GM19023 (cell line): Measurements from ENCODE around the gene NTNG1.

Experiments used
- ATAC-seq: cut with Tn5 transposase; IDR thresholded peaks from one replicate; pipeline ENCODE4 v1.9.1; 2021; ENCODE audit warnings: mild to moderate bottlenecking, moderate library complexity; ENCODE audit not compliant: unreplicated experiment

NTNG1 gene

DNA sequence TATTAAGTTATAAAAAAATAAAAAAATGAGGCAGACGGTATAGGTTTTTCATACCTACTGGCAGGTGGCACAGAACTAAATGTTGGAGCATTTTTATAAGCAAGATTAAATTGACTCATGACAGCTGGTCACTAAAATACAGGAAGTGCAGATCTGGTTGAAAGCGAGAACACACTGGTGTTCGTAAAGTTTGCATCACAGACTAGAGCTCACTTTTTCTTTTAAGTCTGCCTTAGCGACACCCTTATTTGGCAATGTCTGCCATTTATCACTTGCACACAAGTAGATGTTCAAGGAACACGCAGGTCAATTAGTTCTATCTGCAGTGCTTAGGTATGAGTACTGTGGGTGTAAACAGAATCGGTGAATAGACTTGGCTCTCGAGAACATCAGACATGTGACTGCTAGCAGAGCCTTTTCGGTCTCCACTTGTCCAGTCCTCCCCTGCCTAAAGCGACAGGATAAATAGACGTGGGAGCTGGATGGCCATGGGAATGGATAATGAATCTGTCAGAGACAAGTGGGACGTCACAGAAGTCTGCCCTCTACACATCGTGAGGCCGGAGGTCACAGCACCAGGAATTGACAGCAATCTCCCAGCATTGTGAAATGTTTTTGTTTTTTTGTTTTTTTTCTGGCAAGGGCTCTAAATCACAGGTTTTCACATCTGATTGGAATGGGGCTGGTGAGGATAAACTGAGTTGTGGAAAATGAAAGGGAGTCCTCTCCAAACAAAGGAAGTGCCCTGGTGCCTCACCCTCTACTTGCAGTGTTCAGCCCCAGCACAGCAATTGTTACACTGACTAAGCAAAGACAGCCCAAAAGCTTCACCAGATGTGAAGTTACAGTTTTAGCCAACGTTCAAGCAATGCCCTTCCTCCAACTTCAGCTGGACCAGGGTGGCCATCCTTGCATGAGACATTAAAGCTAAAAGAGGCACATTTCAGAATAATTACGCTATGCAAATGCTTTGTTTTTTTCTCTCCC, 248.9 kb downstream of the NTNG1 start:
- ATAC-seq = peak; percentile 78

DNA sequence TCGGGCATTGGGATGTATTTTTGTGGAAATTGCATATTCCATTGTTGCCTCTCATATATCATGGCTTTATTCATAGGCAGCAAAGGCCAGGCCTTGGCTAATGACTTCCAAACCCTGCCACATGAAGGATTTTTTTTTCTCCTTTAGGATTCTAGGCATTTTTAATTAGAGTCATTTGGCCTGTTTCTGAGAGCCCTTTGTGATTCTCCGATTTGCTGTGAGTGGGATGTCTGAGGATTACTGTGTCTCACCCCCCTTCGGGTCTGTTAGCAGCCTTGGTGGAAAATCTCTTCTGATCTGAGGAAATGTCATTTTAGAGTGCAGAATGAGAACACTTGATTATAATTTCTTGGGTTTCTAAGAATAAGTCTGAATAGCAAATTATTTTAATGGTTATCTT, 253.5 kb downstream of the NTNG1 start:
- no peak for ATAC-seq

DNA sequence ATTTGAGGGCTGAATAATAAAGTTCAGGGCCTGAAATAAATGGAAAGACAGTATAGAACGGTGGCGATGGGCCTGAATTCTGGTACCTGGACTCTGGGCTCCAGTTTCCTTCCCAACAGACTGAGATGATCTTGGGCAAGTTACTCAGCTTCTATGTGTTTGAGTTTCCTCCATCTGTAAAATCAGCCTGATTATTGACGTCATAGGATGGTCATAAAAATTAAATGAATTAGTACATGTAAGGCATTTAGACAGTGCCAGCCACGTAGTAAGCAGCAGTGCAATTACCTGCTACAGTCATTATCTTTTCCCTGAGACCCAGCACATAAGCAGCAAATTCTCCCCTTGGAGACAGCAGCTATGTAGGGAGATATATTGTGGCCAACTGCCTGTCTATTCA, 260.9 kb downstream of the NTNG1 start:
- ATAC-seq = no peak

DNA sequence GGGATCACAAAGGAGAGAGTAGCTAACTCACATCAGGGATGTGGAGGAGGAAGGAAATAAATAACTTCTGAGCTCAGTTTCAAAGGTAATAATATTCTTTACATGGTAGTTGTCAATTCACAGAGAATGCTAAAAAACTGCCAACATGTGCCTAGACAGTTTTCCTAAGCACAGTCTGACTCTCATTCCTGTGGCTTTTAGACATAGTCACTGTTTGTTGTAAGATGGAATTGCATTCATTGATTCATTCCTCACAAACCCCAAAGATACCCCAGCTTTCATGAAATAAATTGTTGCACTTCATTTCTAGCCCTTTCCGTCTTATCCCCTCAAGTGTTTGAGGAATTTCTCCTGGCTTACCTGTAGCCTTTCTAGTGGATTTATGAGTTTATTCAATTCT, 263.9 kb downstream of the NTNG1 start:
- ATAC-seq = no peak

DNA sequence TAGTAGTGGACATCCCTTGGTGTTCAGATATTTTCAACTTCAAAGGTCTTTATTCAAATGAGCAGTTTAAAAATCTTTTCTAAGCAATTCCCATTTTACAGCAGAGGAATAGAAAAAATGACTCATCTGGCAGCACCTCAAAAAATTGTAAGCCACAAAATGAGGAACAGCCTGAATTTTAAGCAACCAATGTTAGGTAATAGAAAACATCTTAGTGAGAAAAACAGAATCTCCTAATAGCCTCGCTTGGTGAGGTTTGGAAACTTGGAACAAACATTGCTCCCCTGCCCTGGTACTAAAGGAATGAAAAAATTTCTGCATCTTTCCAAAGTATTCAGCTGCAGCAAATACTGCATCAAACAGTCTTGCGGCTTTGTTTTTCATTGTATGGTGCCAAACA, 264.4 kb downstream of the NTNG1 start:
- ATAC-seq = no peak

DNA sequence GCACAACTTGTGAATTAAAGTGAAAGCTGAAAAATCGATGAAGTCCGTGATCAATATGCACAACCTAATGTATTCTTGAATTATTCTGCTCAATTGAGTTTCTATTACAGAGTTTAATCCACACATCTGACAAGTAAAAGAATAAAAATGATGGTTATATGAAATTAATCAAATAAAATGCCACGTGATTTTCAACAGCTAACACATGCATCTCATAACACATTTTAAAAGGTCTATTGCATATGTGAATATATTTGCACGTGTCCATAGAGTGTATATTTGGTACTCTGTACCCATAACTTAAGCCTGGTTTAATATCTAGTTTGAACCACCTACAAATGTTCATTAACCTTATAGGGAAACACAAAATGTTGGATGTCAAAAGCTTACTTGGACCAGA, 266.2 kb downstream of the NTNG1 start:
- no peak for ATAC-seq

DNA sequence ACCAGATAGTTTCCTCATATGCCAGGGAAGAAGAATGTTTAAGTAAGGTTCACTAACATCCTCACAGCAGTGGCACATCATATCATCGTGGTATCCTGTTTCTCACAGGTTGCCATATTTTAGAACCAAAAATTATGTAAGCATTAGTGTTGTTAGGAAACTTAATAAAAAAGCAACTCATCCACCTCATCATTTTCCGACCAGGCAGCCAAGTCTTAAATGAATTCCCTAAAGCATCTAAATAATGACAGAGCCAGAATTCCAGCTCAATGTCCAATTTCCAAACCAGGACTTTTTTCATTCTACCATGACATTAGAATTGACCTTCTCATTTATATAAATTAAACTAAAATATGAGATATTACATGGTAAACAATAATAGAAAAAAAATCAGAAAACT, 272.7 kb downstream of the NTNG1 start:
- ATAC-seq = no peak

DNA sequence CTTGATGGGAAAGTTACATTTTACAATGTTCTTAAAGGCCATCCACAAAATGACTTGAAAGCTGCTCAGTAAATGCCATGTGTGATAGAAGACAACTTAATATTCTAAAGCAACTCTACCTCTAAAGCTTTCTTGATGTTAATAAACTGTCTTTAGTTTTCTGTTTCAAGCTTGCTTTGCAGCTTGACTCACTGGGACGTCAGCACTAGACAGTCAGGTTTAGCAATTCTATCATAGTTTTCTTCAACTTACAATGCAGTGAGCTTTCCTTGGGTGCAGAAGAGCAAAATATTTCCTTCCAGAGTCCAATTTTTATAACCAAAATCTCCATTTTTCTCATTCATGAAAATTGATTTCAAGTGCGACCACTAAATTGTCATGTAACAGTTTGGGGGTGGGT, 273.1 kb downstream of the NTNG1 start:
- ATAC-seq = no peak

DNA sequence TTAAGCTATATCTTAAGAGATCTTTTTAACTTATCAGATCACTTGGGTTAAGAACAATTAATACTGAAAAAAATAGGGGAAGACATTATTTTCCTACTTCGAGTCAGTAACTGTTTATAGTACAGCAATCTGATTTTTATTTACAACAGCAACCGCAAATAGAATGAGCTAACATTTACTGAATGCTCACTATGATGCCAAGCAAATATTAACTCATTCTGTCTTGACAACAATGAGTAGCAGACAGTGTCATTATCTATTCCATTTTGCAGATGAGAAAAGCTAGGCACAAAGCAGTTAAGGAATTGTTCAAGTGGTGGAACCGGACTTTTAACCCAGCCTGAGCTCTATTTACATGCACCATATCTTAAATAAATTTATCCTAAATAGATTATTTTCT, 273.7 kb downstream of the NTNG1 start:
- ATAC-seq = no peak

DNA sequence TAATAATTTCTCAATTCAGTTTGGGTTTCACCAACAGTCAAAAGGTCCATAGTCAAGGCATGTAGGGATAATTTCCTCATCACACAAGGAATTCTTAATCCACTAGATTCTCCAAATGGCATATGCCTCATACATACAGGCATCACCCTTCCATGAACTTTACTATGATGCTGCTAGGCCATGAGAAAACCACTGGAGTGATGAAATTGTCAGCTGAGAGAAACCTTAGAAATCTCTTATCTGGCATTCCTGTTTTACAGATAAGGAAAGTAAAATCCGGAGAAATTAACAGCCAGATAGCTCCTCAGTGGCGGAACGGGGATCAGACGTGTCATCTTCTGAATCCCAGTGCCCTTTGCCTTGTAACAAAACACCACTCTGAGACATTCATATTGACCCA, 274.4 kb downstream of the NTNG1 start:
- ATAC-seq = no peak

DNA sequence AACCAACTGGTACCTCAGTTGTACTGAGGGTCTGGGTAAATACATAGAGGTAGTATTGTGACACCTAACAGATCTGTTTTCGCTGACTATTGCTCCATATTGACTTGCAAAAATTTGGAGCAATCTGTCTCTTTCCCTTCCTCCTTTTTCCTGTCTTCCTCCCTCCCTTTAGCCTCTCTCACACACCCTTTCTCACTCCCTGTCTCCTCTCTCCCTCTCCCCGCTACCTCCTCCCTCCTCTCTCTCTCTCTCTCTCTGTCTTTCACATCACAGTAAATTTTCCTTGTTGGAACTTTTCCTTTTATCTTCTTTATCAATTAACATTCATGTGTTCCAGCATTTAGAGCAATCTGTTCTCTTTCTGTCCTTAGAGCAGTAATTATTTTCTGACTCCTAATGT, 278.2 kb downstream of the NTNG1 start:
- ATAC-seq = no peak

DNA sequence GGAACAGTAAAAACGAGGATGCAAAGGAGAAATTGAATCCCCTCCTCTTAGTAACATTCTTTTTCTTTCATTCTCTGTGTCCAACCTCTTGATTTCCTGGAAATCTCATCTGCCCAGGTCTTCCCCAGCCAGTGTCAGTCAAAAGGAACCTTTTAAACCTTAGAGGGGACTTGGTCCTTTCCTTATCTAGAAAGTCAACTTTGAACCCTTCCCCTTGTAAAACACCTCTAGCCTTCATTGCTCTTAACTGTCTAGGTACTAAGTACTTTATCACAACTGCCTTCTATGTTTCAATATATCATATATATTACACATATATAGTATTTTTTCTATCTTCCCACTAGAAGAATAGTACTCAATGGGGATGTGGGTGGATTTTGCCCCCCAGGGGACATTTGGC, 282.1 kb downstream of the NTNG1 start:
- no peak for ATAC-seq

DNA sequence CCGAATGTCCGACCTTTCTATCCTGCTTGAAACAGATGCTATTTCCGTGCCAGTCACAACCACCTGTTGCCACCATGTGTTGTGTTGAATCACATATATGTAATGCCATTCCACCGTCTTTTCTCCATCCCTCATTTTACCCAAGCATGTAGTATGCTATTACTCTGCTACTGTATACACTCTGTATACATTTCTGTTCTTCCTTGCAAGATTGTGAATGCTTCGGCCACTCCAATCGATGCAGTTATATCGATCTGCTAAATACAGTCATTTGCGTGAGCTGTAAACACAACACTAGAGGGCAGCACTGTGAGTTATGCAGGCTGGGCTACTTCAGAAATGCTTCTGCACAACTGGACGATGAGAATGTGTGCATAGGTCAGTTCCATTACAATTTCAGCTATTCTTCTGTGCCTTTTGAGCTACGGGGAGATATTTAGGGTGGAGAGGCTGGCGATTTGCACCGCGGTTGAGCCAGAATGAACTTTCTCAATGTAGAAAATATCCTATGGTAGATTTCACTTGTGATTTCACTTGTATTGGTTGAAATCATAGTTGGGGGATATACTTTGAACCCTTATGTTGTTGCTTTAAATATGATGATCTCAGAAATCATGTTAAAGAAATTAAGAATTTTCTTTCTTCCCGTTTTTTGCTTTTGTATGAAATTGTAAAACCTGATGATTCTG, 289.8 kb downstream of the NTNG1 start:
- ATAC-seq = peak; percentile 47

DNA sequence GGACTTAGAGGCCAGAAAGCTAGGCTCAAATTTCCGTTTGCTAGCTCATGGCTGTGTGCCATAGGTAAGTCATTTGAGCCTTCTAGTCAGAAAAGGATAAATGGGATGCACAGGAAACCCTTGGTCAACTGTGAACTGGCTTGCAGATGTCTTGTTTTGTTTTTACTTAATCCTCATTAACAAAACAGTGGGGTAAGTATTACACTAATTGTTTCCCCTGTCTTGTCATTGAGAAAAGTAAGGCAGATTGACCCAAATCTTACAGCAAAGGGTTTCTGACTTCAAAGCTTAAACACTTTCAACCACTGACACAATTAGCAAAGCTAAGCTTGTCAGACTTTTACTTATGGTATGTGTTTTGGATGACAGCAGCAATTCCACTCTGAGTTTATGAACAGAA, 291.3 kb downstream of the NTNG1 start:
- no peak for ATAC-seq

DNA sequence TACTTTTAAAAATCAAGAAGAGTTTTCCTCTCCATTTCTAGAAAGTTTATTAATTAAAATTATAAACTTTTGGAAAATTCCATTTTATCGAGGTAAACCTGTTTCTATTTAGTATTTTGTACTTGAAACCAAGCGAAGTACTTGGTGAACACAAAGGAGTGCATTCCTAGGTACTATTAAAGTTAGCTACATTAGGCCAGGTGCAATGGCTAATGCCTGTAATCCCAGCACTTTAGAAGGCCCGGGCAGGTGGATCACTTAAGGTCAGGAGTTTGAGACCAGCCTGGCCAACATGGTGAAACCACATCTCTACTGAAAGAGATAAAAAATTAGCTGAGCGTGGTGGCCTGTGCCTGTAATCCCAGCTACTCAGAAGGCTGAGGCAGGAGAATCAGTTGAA, 292.2 kb downstream of the NTNG1 start:
- ATAC-seq = no peak

DNA sequence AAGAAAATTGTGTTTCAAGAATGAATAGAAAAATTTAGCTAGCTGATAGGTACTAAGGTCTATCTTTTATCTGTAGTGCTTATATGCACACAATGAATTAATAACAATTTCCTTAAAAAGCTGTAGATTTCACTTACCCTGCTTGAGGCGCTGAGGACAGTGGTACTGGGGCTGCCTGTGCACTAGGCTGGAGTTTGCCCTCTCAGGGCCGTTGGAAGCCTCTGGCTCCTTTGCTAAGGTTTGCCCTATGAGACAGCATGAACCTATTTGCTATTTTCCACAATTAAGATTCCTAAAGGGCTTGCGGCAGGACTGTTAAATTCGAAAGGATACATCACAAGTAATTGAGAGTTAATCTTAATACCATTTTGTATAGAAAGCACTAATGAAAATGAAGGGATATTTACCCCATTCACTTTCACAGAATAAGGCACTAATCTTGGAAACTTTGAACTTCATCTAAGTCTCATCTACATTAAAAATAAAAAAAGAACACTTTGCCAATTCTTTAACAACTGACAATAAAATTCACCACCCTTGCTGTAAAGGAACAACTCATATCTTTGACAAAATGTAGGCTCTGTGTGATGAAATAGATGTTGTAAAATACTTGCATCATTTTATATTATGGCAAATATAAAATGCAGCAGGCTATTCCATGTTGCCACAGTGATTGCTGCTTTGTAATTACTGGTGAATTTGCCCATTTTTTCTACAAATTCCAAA, 293.0 kb downstream of the NTNG1 start:
- no peak for ATAC-seq

DNA sequence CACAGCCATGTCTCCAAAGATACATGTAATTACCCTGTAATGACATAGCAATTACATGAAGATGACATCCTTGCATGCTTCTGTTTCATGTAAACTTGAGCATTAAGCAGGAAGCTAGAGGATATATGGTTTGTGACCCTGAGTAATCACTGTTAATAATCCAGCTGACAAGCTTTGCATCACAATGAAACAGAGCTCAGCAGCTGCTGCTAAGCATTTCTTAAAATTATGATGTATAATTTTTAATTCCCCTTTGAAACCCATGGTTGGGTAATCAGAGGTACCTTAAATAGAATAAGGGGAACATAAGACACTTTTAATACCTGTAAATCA, 293.5 kb downstream of the NTNG1 start:
- ATAC-seq = peak; percentile 81

DNA sequence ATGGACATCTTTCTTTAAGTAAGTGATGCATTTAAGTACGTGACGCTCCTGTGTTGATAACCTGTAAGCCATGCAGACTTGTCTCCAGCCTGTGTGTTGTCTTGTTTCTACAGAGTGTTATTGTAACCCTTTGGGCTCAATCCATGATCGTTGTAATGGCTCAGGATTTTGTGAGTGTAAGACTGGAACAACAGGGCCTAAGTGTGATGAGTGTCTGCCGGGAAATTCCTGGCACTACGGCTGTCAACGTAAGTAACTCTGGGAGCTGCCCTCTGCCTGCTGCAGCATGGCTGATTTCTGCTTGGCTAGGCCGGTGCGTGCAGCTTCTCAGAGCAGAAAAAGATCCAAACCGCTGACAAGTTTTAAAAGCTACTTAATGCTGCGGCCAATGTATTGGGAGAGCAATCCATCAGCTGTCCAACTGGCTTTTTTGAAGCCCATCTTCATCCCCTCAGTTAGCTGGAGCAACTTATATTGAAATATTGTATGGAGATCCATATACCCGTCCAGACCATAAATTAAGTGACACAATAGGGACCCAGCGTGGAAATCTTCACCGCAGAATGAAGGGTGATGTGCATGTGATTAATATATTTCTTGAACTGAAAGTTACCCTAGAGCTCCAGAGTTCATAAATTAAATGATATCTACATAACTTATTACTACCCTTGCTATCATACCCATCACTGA, 295.9 kb downstream of the NTNG1 start:
- no peak for ATAC-seq

DNA sequence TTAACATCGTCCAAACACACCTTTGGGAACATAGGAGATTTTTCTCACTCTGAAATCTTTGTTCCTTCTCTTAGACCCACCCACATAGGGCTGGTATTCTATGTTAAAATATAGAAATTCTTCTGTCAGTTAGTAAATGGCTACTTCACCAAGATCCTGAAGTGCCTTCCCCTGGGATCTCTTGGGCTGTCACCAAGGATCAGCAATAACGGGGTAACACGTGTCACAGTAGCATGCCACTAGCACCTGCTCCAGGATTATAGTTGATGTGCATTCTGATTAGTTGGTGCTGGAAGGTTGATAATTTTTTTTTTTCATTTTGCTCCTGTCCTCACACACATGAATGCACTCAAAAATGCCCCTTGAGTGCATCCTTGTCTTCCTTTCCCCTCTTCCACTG, 298.7 kb downstream of the NTNG1 start:
- no peak for ATAC-seq

DNA sequence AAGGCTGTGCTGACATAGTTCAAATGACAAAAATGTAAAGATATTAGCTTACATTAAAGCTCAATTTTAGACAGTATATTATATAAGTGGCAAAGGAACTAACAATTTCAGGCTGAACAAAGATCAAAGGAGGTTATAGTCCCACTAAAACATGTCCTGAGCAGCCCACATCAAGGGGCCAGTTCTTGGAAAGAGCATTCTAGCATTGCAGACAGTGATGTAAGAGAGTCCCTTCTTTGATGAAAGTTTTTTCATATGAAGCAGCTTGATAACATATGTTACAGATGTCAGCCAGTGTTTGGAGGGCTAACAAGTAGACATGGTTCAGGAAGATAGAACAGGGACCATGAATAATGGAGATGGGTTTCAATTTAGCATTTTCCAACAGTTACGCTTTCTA, 301.7 kb downstream of the NTNG1 start:
- ATAC-seq = no peak

DNA sequence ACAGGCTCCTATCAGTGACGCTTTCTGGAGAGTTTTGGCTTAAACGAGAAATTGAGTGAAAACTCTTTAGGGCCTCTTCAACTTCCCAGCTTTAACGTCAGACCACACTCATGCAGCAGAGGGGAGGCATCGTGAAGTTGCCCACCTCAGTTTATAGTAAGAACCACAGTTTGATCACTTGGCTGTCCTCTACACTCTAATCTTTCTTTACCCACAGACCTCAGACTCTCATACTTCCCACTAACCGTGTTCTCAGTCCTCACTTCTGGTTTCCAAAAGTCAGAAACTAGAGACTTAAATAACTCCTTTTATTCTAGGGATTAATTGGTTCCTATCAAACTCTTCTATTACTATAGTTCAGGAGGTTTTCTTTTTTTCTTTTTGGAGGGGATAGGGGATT, 302.2 kb downstream of the NTNG1 start:
- no peak for ATAC-seq
